ENCODE results near the gene PARP4.
"Not testable (repeated sequence)": the region's sequence is repeated elsewhere in the genome, so short reads cannot be mapped to it uniquely, and the experiment has no call there.

The PARP4 gene

DNA sequence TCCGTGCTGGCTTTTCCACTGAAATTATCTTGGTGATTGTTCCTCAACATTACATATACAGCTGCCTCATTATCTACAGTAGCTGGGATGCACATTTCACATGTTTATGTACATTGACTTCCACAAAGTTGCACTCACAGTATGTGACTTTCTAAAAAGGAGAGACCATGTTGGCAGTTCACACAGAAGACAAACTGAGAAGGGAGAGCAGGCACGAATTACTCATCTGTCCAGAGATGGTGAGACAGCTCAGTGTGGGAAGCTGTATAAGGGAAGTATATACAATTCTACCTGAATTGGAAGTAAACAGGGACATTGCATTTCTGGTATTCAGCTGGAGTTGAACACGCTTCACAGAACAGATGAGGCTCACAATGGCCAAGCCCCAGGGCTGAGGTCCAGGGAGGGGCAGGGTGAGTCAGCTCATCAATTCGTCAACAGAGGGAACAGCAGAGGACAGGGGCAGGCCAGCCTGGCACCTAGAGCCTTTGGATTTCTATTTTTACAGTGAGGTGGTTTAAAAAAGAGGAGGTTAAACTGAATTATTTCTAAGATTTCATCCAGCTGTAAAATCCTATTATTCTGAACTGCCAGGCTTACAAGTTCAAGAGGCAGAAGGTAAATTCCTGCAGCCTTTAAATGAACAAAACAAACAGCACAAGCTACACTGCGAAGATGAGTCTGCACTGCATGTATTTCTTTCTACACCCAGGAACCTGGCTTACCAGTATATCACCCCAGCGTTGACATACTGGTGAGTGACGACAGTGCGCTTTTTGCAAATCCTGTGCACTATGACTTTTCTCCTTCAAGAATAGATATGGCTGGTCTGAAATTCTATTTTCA is 9.8 kb downstream of the PARP4 start:
- no peak for DNase-seq (ENCODE audit: low spot score)
- no peak overlapping the region for H3K4me3 ChIP-seq
- TF ChIP-seq CTCF (IDR thresholded peaks at IDR 0.05), result no peak
- H3K27ac ChIP-seq, result no peak overlapping the region

DNA sequence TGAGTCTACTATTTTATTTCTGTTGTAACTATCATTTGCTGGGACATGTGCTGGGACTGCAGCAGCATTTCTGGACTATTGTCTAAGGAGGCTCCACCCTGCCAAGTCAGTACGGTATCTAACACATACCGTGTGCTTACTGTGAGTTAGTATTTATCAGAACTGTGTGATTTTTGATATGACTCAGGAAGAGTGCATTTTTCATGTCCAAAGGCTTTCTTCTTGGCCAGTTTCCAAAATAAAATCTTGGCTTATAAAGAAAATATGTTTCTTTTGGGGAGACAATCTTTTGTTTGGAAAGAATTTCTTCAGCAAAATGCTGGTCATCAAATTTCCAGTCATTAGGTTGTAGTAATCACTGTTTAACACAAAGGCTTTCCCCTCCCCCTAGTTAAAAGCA is 11.6 kb downstream of the PARP4 start:
- Histone ChIP-seq H3K4me3 (no peak overlapping the region), H3K27ac (no peak overlapping the region)
- DNase-seq (ENCODE audit: low spot score), result no peak
- TF ChIP-seq CTCF (IDR thresholded peaks at IDR 0.05), result no peak

GRCh38 chr13:24497742-24498141 is 14.8 kb downstream of the PARP4 start:
- no peak for TF ChIP-seq CTCF (IDR thresholded peaks at IDR 0.05)

DNA sequence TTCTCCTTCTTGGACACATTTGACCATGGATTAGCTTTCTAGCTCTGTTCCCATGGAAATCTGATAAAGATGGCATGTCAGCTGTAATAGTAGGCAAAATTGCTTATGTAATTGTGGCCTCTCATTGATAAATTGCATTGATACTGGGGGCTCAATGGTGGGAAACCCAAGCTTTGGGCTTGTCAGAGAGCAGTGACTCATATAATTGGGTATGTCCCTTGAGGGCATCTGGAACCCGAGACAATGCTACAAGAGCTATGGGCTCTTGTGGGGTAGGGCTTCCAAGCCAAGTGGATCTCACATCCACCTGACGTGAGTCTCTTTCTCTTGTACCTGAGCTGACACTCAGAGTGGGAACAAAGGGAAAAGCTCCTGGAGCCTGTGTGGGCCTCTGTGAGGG is 16.3 kb downstream of the PARP4 start:
- not testable (repeated sequence) for H3K27ac ChIP-seq; H3K4me3 ChIP-seq; DNase-seq (ENCODE audit: low spot score)

More at GRCh38 chr13:24497742-24498141, 14.8 kb downstream of the PARP4 start:
- Histone ChIP-seq H3K27ac (no peak overlapping the region), H3K4me3 (no peak overlapping the region)
- DNase-seq (ENCODE audit: low spot score), result no peak

GRCh38 chr13:24495151-24495729 is 17.3 kb downstream of the PARP4 start:
- H3K4me3 ChIP-seq, result no peak overlapping the region
- no peak for DNase-seq (ENCODE audit: low spot score)
- no peak for TF ChIP-seq CTCF (IDR thresholded peaks at IDR 0.05)
- no peak overlapping the region for H3K27ac ChIP-seq

GRCh38 chr13:24493356-24493755 is 19.2 kb downstream of the PARP4 start:
- H3K4me3 ChIP-seq, result no peak overlapping the region
- TF ChIP-seq CTCF (IDR thresholded peaks at IDR 0.05), result no peak
- no peak overlapping the region for H3K27ac ChIP-seq
- DNase-seq (ENCODE audit: low spot score), result no peak

DNA sequence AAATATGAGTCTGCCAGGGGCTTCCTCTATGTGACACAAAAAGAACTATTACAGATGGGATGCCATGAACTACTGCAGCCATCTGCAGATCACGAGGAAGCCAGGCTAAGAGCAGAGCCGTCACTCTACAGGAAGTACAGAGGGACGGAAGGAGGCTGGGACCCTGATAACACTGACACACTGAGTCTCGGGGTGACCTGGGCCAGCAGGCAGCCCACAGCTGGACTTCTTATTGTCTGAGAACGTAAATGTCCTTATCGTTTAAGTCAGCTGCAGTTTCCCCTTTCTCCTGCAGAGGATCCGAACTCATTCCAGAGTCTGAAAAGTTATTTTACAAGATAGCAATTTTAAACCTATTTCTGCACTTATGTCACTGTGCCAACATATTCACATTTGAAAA is 20.7 kb downstream of the PARP4 start:
- no peak for DNase-seq (ENCODE audit: low spot score)
- Histone ChIP-seq H3K27ac (no peak overlapping the region), H3K4me3 (no peak overlapping the region)
- TF ChIP-seq CTCF (IDR thresholded peaks at IDR 0.05), result no peak

Measured in coronary artery (tissue), 2 donors.